ENCODE results near the gene COX19. TPM values are rescaled to one million over a fixed set of nuclear protein-coding genes. Genes with fewer than 3 reads are reported as not detected.
A peak's percentile ranks its signal among the peaks of the same experiment; 100 is the strongest.

COX19 gene
- total RNA-seq, 3 donors from 2014 or later, result 14.9 to 20.9 (median 15.8) TPM

DNA sequence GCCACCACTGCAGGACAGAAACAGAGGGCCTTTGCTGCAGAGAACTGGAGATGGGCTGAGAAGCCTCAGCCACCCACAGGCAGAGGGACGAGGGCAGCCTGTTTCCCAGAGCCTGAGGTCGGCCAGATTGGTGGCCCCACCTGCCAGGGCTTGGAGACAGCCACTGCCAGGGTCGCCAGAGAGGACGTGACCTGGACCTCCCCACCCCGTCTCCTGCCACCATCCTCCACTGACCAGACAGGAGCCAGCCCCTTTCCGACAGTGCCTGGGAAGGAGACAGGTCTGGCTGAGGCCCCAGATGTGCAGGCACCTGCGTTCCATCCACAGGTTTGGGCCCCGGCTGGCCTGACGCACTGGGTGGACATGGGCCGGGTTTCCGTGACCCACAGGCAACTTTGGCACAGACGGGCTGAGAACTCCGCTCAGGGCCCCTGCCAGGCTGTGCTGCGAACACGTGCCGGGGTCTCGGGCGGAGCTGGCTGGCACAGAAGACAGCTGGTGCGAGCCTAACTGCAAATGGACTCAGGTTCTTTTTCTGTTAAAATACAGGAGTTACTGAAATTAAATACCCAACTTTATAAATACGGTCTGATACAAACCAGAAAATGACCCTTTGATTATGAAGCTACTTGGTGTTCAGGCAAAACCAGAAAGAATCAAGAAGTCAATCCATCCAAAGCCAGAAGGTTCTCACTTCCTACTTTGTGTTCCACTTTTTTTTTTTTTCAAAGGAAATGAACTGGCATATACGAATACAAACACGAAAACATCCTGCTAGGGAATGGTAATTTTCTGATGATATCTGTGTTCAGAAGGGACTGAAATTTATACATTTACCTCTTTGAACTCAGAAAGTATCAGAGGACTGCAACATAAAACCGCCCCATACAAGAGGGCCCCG is 6.9 kb downstream of the COX19 start:
- ATAC-seq, result no peak
- H3K4me1 ChIP-seq (ENCODE audit: low read depth), result peaks cover 2% of the 10 kb centered on the region

DNA sequence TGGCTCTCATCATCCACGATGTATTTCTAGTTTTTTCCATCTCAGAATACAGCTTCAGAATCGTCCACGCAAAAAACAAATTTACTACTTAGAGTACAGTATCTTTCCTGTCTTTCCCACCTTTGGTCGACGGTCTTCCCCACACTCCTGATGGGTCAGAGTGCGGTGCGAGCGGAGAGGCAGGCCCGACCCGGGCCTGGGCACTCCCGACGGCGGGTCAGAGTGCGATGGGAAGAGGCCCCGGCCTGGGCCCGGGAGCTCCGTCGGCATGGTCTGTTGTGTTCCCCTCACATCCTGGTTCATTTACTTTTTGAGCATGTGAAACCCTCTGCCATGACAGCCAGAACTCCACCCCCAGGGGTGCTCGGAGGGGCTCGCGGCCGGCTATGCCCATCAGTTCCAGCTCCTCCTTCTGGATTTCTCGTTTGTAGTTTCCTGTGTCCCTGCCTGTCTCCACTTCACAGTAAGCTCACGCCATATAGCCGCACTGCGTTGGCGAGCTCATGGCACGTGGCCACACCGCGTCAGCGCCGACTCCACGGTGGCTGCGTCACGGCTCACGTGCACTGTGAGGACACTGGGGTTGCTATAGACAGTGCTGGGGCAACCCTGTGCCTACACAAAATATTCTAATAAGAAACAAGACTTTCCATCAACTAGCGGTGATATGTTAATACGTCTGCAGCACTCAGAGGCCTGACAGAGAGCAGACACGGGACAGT is 7.8 kb downstream of the COX19 start:
- TF ChIP-seq, protein P1, sequence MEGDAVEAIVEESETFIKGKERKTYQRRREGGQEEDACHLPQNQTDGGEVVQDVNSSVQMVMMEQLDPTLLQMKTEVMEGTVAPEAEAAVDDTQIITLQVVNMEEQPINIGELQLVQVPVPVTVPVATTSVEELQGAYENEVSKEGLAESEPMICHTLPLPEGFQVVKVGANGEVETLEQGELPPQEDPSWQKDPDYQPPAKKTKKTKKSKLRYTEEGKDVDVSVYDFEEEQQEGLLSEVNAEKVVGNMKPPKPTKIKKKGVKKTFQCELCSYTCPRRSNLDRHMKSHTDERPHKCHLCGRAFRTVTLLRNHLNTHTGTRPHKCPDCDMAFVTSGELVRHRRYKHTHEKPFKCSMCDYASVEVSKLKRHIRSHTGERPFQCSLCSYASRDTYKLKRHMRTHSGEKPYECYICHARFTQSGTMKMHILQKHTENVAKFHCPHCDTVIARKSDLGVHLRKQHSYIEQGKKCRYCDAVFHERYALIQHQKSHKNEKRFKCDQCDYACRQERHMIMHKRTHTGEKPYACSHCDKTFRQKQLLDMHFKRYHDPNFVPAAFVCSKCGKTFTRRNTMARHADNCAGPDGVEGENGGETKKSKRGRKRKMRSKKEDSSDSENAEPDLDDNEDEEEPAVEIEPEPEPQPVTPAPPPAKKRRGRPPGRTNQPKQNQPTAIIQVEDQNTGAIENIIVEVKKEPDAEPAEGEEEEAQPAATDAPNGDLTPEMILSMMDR (IDR thresholded peaks at IDR 0.05), result no peak
- H3K9me3 ChIP-seq, result no peaks in the 10 kb centered on the region
- peaks cover 3% of the 10 kb centered on the region for H3K4me1 ChIP-seq (ENCODE audit: low read depth)
- DNase-seq (peak in 1 of 3 donors; percentile 38), ATAC-seq (no peak)
- intact Hi-C loops (cut with DNase I, micrococcal nuclease), result no loop called here
- no peak overlapping the region for H3K4me3 ChIP-seq
- H3K36me3 ChIP-seq (ENCODE audit: low read depth), result no peaks in the 10 kb centered on the region

More for the DNA sequence above, 6.9 kb downstream of the COX19 start:
- DNase-seq, result no peak
- H3K4me3 ChIP-seq, result no peak overlapping the region
- intact Hi-C loops (cut with DNase I, micrococcal nuclease), result no loop called here
- no peaks in the 10 kb centered on the region for H3K36me3 ChIP-seq (ENCODE audit: low read depth)
- H3K9me3 ChIP-seq, result no peaks in the 10 kb centered on the region
- TF ChIP-seq, protein P1 (IDR thresholded peaks at IDR 0.05), result no peak

DNA sequence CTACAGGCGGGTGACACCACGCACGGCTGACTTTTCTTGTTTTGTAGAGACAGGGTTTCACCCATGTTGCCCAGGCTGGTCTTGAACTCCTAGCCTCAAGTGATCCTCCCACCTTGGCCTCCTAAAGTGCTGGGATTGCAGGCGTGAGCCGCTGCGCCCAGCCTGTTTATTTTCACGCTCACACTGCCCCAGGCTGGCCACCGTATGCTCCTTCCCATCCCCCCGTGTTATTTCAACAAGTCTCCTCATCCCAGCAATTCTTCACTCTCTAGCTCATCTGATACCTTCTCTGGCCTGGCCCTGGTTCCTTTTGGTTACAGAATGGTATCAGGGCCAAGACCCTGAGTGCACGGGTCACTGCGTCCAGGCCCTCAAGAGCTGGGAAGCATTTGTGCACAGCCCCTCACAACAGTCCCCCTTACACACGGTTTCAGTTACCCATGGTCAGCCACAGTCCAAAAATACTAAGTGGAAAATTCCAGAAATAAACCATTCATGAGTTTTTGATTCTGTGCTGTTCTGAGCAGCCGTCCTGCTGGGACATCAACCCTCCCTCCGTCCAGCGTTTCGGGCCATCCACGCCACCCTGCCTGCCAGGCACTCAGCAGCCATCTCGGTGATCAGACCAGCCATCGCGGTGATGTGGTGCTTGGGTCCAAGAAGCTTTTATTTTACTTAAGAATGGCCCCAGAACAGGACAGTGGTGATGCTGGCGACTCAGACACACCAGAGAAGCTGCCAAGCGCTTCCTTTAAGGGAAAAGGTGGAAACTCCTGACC is 8.9 kb downstream of the COX19 start:
- Histone ChIP-seq H3K4me3 (no peak overlapping the region), H3K9me3 (no peaks in the 10 kb centered on the region), H3K4me1 (ENCODE audit: low read depth) (peaks cover 3% of the 10 kb centered on the region), H3K36me3 (ENCODE audit: low read depth) (no peaks in the 10 kb centered on the region)
- intact Hi-C loops (cut with DNase I, micrococcal nuclease), result no loop called here
- TF ChIP-seq, protein P1 (IDR thresholded peaks at IDR 0.05), result no peak
- DNase-seq (peak in 2 of 3 donors; percentile 21 to 25), ATAC-seq (no peak)

DNA sequence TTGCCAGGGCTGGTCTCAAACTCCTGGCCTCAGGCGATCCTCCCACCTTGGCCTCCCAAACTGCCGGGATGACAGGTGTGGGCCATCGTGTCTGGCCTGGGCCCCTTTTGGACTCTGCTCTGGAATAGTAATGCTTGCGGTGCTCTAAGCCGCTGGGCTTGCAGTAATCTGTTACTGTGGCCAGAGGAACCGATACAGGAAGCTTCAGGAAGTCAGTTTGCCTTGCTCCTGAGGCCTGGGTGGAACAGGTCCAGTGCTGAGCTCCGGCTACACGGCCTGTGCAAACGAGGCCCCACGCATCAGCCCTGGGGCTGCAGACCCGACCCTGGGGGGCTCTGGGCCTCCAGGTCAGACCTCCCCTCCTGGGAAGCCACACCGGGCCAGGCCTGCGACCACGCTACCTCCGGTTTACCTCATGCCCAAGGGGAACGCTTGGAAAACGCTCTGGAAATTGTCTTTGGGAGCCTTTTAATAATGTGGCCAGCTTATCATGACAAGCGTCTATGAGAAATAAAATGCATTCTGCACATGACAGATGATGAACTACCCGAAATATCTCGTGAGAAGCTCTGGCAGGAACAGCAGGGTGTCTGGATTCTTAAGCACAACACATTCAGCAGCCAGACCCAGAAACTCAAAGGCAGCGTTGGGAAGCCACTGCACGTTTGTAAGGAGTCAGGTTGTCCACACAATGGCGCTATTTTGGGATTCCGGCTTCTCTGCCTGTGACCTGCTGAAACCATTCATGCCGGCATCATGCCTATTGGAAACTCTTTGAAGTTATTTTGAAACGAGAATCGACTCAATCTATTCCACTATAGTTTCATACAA is 10.7 kb downstream of the COX19 start:
- H3K4me1 ChIP-seq (ENCODE audit: low read depth), result peaks cover 3% of the 10 kb centered on the region
- ATAC-seq (peak; percentile 61), DNase-seq (peak in 2 of 3 donors; percentile 35 to 45)
- H3K9me3 ChIP-seq, result no peaks in the 10 kb centered on the region
- TF ChIP-seq, protein P1 (IDR thresholded peaks at IDR 0.05), result no peak
- intact Hi-C loops (cut with DNase I, micrococcal nuclease), result no loop called here
- H3K4me3 ChIP-seq, result no peak overlapping the region
- no peaks in the 10 kb centered on the region for H3K36me3 ChIP-seq (ENCODE audit: low read depth)

All from mucosa of descending colon (tissue), 3 donors.